HG02571 (cell line): ENCODE results near the gene GRAMD2B.
"Not testable (repeated sequence)": the region's sequence is repeated elsewhere in the genome, so short reads cannot be mapped to it uniquely, and the experiment has no call there.

Experiments used
- ATAC-seq: cut with Tn5 transposase; IDR thresholded peaks from one replicate; pipeline ENCODE4 v1.9.1; 2021; ENCODE audit warnings: mild to moderate bottlenecking, moderate library complexity; ENCODE audit not compliant: unreplicated experiment

The GRAMD2B gene

DNA sequence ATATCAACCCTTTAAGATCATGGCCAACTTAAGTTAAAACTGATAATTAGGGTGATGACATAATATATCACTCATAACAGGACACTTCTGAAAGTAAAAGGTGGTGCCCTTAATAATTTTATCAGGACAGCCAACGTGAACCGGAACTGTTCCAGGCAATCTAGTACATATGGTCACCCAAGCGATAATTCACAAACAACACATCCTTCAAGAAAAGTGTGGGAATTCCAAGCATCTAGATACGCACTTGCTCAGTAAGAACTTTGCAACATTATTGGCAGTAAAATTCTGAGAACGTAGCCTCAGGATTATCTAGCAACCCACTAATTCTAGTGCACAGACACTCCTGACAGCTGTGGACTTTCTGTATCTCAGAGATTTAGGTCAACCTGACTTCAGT, 86.1 kb downstream of the GRAMD2B start:
- ATAC-seq = no peak

DNA sequence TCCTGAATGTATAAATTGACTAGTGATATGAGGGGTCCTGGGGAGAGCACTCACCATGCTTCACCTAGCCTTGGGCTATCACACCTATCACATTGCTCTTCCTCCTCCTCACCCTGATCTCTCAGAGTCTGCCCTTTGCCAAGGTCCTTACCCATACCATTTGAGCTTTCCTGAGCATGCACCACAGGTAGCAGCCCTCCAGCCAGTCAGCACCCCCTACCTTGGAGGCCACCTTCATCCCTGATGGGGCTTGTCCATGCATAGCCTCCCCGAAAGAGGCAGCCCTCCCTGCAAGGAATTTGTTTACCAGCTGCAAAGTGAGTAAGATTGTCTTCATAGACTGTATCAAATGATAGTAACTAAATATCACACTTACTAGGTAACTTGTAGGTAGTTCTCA, 88.8 kb downstream of the GRAMD2B start:
- ATAC-seq = no peak

DNA sequence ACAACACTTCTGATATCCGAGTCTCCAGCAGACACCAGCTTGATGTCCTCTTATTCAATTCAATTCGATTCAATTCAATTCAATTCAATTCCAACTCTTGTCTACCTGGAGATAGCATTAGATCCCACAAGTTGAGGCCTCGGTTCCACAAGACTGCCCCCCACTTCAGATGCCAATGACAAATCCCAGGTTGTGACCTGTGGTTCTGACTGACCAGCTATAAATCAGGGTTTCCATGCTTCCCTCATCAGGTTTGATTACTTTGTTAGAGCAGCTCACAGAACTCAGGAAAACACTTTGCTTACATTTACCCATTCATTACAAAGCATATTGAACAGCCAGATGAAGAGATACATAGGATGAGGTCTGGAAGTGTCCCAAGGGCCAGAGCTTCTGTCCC, 89.2 kb downstream of the GRAMD2B start:
- no peak for ATAC-seq

DNA sequence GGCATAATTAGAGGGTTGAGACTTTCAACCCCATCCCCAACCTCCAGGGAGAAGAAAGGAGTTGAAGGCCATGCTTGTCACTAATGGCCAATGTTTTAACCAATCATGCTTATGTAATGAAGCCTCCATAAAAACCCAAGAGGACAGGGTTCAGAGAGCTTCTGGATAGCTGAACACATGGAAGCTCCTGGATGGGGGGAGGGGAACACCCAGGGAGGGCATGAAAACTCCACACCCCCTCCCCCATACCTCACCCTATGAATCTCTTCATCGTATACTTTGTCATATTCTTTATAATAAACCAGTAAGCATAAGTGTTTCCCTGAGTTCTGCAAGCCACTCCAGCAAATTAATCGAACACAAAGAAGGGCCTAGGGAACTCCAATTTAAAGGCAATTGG, 90.1 kb downstream of the GRAMD2B start:
- no peak for ATAC-seq

DNA sequence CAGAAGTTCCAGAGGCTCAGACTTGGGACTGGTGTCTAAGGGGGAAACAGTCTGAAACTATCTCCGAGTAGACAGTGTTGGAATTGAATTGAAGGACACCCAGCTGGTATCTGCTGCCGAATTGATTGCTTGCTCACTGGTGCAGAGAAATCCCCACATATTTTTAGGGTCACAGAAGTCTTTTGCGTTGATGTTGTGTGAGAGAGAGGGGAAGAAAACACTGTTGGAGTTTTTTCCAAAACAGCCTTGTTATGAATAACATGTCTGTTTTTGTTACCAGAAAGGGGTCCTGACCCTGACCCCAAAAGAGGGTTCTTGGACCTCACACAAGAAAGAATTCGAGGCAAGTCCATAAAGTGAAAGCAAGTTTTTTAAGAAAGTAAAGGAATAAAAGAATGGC, 90.5 kb downstream of the GRAMD2B start:
- ATAC-seq = no peak

DNA sequence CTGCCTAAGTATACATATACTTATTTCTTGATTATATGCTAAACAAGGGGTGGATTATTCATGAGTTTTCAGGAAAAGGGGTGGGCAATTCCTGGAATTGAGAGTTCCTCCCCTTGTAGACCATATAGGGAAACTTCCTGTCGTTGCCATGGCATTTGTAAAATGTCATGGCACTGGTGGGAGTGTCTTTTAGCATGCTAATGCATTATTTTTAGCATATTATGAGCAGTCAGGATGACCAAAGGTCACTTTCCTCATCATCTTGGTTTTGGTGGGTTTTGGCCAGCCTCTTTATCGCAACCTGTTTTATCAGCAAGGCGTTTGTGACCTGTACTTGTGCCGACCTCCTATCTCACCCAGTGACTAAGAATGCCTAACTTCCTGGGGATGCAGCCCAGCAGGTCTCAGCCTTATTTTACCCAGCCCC, 90.9 kb downstream of the GRAMD2B start:
- no peak for ATAC-seq

DNA sequence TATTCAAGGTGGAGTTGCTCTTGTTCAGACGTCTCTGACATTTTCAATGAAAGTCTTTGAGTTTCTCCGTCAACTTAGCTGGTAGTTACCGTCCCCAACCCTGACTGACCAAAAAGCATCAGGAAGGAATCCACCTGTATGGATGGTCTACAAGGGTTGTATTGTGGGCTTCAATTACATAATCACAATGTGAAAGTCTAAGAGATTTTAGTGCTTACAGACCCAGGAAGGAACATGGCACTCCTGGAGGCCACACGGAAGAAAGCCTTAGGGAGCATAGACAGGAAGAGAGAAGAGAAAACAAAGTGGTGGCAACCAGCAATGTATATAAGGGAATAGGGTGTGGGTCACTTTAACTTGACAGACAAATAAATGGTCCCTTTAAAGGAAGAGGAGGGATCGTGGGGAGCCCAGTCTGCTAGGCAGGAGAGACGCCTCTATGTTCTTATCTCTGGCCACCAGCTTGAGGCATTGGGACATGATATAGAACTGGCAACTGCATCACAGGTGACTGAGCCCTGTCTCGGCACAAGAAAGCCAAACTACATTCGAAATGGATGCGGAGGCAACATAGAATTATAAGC, 91.4 kb downstream of the GRAMD2B start:
- ATAC-seq = no peak

DNA sequence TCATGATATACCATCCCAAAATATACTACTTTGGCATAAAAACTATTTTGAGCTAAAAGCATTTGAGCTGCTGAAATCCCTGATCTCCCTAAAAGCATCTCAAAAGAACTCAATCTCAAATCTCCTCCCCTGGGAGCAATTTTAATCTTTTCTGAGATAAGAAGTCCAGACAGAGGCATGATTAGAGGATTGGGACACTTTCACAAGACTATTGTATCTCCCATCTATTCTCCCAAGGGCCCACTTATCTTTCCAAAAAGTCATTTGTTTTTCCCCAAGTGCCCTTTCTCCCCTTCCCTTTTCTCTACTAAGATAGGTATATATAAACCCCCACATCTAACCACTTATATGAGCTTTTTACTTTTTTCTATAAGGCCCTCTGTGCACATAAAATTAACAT, 92.1 kb downstream of the GRAMD2B start:
- no peak for ATAC-seq

DNA sequence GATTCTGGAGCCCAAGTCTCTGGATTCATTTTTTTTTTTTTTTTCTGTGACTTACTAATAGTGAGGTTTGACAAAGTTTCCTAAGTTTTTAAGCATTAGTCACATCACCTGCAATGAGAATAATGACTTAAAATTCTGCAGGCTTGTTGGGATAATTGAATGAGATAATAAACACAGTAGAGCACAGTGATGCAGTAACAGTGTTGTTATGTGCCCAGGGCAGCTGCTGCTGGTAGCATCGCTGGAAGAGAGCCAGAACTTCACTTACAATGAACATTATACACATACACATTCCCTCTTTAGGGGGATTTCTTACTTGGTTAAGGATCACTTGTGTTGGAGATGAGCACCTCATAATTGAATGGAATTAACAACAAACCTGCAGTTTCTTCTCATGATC, 92.9 kb downstream of the GRAMD2B start:
- ATAC-seq = no peak

DNA sequence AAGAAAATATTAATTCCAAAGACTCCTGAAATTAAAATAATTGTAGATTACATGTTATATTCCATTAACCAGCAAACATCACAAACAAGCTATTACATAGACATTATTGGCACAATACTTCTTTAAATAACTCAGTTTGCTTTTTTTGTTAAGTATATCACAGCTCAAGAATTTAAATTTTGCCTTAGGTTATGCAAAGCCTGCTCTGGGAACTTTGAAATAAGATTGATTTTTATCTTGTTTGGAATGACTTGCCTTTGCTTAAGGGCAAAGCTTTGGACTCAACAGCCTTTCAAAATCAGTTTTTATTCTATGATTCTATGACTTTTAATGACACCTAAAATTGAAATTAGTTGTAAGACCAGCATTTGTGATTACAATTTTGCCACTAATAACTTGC, 93.6 kb downstream of the GRAMD2B start:
- ATAC-seq = no peak

DNA sequence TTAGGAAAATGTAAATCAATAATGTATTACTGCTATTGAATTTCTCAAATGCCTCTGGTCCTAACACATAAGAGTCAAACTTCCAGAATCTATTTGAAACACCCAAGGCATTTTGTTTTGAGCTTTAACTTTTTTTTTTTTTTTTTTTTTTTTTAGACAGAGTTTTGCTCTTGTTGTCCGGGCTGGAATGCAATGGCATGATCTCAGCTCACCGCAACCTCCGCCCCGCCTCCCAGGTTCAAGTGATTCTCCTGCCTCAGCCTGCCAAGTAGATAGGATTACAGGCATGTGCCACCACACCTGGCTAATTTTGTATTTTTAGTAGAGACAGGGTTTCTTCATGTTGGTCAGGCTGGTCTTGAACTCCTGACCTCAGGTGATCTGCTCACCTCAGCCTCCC, 96.0 kb downstream of the GRAMD2B start:
- ATAC-seq = not testable (repeated sequence)

DNA sequence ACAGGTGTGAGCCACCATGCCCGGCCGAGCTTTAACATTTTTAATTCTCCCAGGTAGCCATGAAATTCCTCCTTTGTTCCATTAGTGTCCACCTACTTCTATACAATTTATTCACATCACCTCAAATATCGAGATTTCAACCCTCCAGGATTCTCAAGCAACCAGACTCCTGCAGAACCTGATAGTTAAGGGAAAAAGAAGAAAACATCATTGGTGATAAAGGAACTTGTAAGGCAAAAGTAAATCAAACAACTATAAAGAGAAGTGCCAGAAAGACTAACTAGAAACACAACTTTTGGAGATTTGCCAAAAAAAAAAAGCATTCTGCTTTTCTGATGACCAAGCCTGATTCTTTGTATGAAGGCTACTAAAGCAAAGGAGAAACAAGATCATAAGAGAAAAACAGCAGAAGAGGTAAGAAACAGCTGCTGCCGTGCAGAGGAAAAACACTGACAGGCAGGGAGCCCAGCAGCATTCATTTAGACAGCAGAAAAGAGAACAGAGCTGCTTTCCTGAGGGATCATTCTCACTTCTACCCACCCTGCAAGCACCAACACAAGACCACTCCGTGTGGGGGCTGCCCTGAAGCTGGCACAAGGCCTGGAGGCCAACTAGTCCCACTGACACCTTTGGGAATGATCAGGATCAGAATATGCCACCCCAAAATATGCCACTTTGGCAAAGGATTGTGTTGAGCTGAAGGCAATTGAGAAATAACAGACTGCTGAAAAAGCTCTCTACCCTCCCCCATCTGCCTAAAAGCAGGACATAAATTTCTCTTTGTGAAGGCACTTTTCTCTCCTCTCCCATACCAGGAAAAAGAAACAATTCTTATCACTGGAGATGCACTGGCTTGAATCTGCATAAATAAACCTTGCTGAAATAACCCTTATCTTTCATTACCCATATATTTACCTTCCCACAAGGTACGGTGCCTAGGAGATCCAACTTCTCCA, 96.7 kb downstream of the GRAMD2B start:
- ATAC-seq = no peak

DNA sequence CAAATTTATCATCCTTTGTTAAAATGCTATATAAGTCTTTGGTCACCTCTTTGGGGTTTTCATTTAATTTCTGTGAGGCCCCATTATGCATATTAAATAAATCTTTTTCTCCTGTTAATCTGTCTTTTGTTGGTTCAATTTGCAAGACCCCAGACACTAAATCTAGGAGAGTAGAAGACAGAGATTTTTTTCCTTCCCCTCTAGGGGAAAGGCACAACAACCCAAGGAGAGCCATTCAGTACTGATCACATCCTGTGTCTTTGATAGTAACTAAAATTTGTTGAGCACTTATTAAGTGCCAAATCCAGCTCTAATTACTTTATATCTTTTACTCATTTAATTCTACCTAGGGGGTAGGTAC, 97.4 kb downstream of the GRAMD2B start:
- no peak for ATAC-seq

DNA sequence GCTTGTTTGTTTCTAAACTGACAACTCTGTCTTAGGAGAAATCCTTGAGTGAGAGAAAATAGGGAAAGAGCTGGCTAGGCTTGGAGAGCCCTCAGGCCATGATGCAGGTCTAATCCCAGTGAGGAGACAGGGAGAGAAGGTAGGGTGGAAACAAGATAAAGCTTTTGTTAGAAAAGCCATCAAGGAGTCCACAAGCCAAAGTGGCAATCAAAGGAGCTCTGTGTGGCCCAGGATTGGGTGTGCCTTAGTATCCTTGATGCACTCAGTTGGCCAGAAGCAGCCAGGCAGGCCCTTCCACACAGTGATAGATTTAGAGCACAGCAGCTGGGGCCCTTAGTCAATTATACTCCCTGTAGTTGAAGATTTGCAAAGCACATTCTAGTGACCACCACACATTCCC, 97.9 kb downstream of the GRAMD2B start:
- no peak for ATAC-seq

DNA sequence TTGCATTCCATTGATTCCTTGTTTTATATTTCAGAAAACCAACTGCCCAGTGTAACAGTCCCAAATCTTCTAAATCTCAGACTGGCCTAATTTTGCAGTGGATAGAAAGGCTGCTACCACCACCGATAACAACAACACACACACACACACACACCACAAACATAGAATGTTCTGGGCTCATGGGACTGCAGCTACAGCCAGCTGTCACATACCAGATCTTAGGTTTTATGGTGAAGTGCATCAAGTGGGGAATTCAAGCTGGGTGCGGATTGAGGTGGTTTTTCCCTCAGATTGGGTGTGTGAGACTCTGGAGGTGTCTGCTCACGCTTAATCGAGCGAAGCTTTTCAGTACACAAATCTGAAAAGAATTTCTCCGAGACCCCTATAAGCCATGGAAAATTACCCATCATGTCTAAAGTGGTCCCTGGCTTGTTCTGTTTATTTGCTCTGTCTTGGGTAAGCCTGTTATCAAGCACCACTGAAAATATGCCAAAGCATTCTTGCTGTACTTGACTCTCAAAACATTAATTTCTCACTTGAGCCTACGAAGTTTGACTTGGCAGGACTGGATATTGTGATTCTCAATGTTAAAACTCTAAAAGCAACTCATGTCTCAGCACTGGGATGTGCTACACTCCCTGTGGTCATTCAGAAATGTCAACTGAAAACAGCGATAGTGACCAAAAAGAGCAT, 100.8 kb downstream of the GRAMD2B start:
- no peak for ATAC-seq

DNA sequence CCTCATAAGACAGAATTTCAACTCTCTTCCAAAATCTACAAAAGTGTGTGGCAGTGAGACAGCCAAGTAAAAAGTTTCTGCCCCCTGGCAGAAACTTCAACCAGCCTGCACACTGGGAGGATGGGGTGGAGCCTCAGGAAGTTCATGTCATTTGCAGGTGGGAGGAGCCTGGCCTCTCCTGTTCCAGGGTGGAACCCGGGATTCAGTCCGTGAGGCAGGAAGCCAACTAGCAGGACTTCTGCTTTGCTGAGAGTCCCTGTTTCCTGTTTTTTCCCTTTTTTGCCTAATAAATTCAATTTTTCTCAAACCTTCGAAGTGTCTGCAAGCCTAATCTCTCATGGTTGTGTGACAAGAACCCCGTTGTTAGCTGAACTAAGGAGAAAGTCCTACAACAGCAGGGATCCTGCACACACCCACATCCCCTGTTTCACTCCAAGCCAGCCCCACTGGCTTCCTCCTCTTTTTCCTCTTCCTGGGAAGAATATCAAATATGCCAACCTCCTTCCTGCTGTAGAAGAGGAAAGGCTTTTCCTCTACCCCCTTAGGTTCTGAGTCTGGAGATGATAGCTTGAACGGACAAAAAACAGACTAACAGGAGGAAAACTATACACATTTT, 102.5 kb downstream of the GRAMD2B start:
- no peak for ATAC-seq

DNA sequence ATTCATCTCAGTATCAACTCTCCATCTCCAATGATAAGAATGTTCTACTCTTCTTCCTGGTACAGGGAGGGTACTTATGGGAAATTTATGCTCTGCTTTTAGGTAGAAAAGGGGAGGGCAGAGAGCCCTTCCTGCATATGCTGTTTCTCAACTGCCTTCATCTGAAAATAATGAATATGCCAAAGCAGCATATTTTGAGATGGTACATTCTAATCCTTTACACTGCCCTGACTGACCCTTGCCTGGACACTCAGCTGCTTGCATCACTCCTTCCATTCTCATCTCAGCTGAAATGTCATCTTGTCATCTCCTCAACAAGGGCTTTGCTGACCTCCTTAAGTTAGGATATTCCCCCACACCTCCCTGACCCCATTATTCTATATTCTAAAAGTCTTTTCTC, 103.3 kb downstream of the GRAMD2B start:
- no peak for ATAC-seq

DNA sequence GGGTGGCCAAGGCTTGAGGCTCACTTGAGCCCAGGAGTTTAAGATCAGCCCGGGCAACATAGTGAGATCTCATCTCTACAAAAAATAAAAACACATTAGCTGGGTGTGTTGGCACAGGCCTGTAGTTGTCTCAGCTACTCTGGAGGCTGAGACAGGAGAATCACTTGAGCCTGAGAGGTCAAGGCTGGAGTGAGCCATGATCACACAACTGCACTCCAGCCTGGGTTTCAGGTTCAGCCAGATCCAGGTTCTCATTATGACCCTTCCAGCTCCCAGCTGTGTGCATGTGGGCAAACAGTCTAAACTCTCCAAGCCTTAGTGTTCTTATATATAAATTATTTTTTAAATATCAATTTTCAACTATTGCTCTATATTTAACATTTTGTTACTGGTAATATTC, 103.9 kb downstream of the GRAMD2B start:
- no peak for ATAC-seq

DNA sequence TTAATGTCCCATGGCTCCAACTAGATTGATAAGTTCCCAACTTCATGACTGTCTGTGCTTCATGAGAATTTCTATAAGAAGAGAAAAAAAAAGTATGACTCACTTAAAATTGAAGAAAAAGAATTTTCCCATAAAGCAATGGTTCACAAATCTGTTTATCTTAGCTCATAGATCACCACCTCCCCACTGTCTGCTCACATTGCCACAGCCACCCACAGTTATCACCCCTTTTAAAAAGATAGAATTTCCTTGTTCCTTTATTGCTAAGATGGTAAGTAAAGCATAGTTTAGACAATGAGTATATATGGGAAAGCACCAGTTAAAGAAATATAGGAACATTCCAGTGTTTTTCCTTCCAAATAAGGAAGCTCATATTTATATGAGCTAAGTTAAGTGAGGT, 104.7 kb downstream of the GRAMD2B start:
- no peak for ATAC-seq

DNA sequence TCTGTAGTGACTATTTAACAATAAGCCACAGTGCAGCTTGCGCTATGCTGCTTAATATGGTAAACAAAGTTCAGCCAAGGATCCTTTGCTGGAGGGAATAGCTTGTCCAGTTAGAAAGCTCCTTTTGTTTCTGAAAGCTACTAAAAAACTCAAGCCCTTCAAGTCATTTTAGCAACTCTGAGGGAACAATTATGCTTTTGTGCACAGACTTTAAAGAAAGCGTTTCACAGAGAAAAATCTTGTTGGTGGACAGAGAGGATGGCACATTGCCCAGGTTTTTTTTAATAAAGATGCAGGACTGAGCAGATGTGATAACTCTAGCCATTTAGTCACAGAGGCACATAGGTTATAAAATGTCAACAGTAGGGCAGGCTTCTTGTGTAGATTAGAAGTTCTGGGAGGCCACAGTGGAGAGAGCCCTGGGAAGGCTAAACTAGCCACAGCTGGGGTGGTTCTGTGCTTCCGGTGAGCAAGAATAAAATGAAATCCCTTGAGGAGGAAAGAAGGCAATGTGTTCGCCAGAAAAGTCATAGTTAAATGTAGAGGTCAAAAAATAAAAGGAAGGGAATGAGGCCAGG, 108.4 kb downstream of the GRAMD2B start:
- no peak for ATAC-seq

DNA sequence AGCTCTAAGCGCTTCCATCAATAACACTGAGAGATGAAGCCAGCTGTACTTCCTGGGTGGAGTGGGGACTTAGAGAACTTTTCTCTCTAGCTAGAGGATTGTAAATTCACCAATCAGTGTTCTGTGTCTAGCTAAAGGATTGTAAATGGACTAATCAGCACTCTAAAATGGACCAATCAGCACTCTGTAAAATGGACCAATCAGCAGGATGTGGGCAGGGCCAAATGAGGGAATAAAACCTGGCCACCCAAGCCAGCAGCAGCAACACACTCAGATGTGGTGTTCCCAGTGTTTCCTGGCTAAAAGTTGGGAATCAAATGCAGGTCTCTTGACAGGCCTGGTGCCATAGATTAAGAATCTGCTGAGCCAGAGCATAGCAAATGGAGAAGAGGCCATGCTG, 111.3 kb downstream of the GRAMD2B start:
- no peak for ATAC-seq
